GM12874 (cell line): ENCODE results near the gene NKAIN1.

ENCODE experiments used
- TF ChIP-seq, protein P1 (sequence below): IDR thresholded peaks from 2 replicates; pipeline ENCODE4 v1.5.1; 2011; ENCODE audit warnings: low read depth, mild to moderate bottlenecking, control low read depth, low read length, moderate library complexity; ENCODE audit not compliant: insufficient read depth

NKAIN1 gene

DNA sequence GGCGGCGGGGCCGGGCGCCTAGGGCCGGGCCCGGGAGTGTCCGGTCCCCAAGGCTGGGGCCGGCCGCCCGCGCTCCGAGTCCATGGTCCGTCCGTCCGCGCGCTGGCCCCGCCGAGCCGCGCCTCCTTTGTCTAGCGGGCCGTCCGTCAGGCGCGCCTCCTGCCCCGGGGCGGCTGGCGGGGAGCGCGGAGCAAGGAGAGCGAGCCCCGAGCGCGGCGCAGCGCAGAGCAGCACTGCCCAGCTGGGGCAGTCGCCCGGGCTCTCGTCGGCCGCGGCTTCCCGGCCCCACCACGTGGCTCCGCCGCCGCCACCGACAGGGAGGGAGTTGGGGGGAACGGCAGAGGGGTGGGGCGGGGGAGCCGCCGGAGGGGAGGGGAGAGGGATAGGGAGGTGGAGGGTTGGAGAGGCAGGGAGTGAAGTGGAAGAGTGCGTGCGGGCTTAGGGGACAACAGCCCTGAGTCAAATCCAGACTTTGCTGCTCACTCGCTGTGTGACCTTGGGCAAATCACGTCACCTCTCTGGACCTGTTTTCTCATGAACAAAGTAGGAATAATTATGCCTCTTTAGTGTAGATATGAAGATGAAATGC is at the start of gene NKAIN1:
Gene NKAIN1 (minus strand): TSS at position 235 of the 589 bp plus-strand sequence. CDS start 340 bp downstream, outside the sequence.
- TF ChIP-seq, protein P1, sequence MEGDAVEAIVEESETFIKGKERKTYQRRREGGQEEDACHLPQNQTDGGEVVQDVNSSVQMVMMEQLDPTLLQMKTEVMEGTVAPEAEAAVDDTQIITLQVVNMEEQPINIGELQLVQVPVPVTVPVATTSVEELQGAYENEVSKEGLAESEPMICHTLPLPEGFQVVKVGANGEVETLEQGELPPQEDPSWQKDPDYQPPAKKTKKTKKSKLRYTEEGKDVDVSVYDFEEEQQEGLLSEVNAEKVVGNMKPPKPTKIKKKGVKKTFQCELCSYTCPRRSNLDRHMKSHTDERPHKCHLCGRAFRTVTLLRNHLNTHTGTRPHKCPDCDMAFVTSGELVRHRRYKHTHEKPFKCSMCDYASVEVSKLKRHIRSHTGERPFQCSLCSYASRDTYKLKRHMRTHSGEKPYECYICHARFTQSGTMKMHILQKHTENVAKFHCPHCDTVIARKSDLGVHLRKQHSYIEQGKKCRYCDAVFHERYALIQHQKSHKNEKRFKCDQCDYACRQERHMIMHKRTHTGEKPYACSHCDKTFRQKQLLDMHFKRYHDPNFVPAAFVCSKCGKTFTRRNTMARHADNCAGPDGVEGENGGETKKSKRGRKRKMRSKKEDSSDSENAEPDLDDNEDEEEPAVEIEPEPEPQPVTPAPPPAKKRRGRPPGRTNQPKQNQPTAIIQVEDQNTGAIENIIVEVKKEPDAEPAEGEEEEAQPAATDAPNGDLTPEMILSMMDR: no peak

DNA sequence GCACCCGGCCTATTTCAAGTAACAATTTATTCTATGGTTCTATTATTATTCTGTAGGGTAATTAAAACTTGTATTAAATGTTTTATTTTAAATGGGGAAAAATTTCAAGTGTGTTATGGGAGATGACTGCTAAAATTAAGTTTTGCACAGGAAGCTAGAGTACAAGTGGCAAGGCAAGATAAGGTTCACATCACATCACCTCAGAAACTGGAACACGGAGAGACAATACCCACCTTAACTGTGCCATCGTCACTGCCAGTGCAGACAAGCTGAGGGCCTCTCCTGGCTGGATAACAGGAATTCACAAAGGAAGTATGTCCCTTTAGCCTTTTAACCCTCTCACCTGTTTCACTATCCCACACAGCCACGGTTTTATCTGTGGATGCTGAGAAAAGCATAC is 49.3 kb upstream of the NKAIN1 start:
- TF ChIP-seq, protein P1: no peak

DNA sequence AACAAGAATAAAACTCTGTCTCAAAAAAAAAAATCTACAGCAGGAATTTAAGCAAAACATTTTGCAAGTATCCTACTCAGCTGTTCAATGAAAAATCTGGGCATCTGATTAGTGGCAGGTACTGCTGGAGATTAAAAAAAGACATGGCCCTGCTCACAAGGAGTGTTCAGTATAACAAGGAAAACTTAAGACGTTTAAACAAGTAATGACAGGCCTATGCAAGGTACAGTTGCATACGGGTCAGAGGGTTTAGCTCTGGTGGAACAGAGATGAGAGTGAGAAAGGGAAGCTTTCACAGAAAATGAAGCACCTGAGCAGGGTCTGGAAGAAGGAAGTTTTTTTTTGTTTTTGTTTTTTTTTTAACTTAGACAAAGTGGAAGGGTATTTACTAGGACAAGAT is 33.9 kb upstream of the NKAIN1 start:
- TF ChIP-seq, protein P1: no peak

DNA sequence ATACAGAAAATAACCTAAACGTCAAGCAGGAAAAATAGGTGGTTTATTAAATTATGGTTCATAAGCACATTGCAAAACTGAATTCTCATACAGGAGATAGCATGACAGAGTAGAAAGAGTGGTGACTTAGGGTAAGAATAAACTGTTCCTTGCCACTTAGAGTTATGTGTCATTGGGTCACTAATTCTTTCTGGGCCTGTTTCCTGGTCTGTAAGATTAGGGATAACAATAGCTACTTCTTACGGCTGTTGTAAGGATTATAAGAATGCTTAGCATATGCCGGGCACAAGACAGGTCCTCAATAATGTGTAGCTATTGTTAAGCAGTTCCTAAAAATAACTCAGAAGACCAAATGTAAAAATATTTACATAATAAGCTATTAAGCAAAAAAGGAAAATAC is 32.7 kb upstream of the NKAIN1 start:
- TF ChIP-seq, protein P1: no peak

DNA sequence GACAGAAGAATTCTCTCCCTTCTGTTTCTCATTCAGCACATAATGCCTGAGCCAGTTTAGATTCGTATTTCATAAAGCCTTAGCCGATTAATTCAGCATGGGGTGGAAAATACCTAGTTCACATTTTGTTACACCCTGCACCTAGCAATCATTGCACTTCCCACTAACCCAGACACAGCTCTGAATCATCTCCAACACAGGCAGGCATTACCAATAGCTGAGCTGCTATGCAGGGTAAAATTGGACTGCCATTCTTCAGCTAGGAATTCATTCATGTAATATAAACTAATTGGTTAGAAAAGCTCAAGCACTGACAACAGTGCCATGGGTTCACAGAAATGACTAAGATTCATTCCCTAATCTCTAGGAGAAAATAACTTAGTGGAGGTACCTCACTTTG is 26.9 kb upstream of the NKAIN1 start:
- TF ChIP-seq, protein P1: no peak

DNA sequence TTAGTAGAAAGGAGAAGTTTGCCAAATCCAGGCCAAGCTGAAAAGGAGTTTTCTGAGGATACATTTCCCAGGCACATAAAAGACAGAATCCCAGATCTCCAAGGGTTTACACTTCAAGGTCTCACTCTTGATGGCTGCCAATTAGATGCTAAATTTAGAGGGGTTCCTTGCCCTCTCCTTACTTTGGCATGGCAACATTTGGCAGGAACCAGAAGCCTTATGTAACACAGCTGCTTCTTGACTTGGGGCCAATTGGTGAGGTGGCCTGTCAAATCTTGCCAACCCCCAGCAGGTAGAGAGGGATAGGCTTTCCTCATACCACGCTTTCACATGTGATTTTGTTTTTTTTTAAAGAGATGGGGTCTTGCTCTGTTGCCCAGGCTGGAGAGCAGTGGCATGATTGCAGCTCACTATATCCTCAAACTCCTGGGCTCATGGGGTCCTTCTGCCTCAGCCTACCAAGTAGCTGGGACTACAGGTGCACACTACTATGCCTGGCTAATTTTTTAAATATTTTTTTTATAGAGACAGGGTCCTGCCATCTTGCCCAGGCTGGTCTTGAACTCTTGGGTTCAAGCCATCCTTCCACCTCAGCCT is 25.2 kb upstream of the NKAIN1 start:
- TF ChIP-seq, protein P1: no peak

DNA sequence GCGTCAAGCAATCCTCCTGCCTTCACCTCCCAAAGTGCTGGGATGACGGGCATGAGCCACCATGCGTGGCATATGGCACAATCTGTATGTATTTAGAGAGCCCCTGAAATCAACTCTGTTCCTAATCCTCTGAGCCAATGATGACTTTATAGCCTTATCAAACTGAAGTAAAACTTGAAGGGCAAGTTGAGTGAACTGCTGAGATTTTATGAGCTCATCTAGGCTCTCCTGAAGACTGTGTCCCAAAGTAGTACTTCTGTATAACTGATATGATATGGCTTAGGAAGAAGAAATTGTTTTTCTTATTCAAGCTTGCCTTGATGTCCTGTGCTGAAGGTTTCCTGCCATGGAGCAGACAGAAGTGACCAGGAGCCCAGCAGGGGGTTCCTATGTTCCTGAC is 23.7 kb upstream of the NKAIN1 start:
- TF ChIP-seq, protein P1: no peak
